CD4-positive, alpha-beta T cell treated with Interleukin-4 for 1 hour (primary cell): ENCODE measurements around the gene C20orf204.

Source experiments
- DNase-seq, 2 donors: peaks; one replicate each; pipeline ENCODE4 v3.0.0-alpha.2; 2020 to 2022

Gene C20orf204

GRCh38 chr20:64042054-64042781 is 6.2 kb downstream of the C20orf204 start:
- DNase-seq = no peak

GRCh38 chr20:64043768-64044167 is 7.8 kb downstream of the C20orf204 start:
- DNase-seq = no peak

- DNase-seq = no peak
Measured at GRCh38 chr20:64044484-64045247, 8.7 kb downstream of the C20orf204 start.

DNA sequence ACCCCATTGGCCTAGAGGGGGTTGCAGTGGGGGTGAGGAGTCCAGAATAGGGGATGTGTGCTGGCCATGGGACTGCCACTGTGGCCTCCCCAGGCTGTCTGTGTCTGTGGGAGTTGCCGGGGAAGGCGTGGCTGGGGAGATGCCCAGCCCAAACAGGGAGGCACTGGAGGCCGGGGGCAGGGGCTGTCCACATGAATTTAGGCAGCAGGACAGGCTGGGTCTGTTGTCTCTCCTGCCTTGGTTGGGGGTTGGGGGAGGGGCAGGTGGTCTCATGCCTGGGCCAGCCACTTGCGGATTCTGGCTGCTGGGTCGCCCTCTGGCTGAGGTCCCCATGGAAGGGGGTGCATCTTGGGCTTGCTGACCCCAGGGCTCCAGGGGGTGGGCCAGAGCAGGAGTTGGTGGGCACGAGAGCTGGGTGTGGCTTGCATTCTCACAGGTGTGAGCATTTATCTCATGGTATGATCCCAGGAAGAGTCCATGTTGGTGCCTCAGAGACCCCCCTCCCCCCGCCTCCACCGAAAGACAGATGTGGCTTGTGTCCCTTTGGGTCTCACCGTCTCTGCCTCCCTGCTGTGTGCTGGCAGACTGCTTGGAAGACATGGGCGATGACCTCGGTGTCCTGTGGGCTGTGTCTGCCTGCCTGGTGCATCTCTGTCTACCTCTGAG is 9.5 kb downstream of the C20orf204 start:
- DNase-seq = no peak

GRCh38 chr20:64047046-64047389 is 11.0 kb downstream of the C20orf204 start:
- no peak for DNase-seq

DNA sequence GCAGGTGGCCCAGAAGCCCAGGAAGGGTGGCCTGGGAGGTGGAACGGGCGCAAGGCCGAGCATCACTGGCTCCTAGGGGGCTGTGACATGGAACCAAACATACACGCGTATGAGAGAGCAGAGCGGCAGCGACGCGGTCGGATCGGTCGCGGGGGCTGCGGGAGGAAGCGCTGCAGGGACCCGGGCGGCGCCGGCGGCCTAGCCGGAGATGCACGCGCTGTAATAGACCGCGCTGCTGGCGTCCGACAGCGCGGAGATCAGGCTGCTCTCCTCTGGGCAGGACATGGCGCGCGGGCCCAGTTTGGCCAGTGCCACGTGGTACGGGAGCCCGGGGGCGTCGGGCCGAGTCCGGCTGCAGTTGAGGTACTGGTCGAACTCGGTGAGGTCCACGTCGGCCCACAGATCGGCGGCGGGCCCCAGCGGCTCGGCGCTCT is 12.0 kb downstream of the C20orf204 start:
- no peak for DNase-seq

DNA sequence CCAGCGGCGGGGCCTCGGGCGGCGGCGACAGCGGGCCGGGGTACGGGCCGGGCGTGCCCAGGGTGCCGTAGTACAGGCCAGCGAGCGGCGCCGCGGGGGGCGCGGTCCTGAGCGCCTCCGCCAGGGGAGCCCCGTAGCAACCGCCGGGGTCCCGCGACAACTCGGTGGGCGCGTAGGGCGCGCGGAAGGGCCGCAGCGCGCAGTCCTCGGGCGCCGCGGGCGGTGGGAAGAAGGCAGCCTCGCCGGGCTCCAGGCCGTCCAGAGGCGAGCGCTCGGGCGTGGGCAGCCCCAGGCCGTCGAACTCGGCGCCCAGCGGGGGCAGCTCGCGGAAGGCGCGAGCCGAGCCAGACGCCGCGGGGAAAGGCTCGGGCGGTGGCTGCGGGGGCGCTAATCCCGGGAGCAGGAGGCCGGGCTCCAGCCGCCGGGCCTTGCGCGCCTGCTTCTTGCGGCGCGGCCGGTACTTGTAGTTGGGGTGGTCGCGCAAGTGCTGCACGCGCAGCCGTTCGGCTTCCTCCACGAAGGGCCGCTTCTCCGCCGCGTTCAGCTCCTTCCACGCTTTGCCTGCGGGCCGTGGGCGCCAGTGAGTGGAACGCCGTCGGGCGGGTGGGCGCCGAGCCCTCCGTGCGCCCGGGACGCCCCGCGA is 12.5 kb downstream of the C20orf204 start:
- DNase-seq = no peak

- DNase-seq = no peak
Measured at GRCh38 chr20:64049060-64049877, 13.3 kb downstream of the C20orf204 start, which contains the start of gene SOX18. TSS of gene SOX18 (minus strand) at chr20:64049639. CDS start at chr20:64049516, 123 bp downstream.

GRCh38 chr20:64049878-64050260 is 13.9 kb downstream of the C20orf204 start:
- DNase-seq = no peak

GRCh38 chr20:64050261-64051032 is 14.5 kb downstream of the C20orf204 start:
- DNase-seq = no peak

- DNase-seq = no peak
Measured at GRCh38 chr20:64051033-64051452, 15.1 kb downstream of the C20orf204 start.

GRCh38 chr20:64051561-64052325 is 15.8 kb downstream of the C20orf204 start:
- no peak for DNase-seq

DNA sequence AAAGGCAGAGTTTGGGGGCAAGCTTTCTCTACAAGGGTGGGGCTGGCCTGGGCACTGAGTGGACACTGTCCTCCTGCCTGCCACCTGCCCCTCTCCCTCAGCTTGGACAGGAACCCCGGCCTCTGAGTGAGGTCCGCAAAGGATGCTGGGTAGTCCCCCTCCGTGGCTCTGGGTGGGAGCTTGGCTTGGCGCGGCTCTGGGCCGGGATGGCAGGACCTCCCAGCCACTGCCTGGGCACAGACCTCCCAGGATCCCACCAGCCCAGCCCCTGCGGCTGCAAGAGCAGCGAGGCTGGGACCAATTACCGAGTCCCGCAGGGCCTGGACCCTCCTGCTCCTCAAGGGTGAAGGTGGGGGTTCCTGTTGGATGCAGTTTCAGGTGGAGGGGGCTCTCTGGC is 16.3 kb downstream of the C20orf204 start:
- DNase-seq = no peak

GRCh38 chr20:64052987-64053840 is 17.2 kb downstream of the C20orf204 start:
- DNase-seq = no peak

DNA sequence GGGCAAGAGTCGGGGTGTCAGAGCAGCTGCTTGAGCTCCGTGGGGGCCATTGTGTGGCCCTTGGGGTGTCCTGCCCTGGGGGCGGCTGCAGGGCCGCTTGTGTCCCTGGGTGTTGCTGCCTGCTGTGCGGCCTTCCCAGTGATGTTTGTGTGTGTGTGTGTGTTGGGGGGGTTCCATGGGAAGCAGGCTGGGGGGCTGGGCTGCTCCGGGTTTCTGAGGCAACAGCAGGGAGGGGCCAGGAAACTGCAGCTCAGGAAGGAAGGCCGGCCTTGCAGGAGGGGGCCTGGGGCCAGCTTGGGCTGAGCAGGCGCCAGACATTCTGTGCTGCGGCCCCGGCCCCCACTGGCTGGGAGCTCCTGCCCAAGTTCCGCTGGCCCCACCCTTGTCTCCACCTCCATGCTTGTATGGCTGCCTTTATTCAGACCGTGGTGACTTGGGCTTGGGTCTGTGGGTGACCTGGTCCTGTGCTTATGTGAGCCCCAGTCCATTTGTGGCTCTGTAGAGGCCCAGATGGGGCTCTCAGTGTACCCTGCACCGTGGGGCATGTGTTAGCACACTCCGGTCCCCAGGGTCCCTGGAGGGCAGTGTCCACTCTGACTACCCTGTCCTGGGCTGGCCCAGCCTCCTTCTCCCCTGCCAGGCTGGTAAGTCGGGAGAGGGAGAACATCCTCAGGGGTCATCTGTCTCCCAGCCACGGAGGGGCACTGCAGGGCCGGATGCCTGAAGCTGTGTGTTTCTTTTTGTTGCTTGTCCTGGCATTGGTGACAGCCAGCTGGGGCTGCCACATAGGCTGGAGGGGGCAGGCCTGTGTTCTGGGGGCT is 18.1 kb downstream of the C20orf204 start:
- no peak for DNase-seq

DNA sequence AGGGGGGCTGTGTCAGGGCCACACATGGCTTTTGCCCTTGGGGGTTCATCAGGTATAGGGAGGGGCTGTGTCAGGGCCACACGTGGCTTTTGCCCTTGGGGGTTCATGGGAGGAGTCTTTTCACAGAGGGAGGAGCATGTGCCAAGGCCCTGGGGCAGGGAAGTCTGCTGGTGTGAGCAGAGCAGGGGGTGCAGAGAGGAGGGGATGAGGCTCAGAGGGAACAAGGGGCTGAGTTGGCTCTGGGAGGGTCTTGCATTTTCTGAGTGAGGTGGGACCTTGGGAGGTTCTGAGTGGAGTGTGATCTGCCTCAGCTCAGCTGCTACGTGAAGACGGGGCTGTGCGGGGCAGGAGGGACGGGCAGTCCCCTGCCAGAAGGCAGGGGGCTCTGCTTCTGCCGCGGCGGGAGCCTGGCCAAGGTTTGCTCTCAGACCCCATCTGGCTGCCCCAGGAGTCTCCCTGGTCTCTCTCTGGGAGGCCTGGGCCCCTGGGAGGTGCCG is 19.5 kb downstream of the C20orf204 start:
- DNase-seq = no peak

DNA sequence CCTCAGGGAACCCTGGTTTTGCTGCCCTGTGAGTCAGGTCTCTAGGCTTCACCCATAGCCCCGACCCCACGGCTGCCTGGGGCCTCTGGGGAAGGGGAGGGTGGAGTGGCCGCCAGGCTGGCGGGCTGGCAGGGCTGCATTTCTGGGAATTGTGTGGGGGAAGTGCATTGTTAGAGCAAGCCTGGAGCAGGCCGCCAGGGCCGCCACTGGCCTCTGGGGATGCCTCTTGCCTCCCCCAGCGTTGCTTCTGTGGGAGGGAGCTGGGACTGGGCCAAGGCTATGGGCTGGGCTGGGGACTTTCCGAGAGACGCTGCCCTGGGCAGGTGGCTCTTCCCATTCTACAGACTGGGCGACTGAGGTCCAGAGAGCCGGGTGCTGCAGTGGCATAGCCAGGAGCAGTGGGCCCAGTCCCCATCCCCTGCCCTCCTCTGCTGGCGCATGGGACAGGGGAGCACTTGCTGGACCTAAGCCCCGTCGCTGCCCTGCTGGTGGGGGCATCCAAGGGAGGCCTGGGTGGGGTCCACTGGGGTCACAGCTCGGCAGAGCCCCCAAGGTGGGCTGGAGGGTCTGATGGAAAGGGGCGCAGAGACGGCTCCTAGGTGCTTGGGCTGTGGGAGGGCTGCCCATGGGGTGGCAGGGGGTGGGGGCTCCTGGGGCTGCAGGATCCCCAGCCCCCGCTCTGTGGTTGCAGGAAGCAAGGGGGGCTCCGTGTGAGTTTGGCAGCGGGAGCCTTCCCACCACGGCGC is 20.1 kb downstream of the C20orf204 start:
- no peak for DNase-seq

DNA sequence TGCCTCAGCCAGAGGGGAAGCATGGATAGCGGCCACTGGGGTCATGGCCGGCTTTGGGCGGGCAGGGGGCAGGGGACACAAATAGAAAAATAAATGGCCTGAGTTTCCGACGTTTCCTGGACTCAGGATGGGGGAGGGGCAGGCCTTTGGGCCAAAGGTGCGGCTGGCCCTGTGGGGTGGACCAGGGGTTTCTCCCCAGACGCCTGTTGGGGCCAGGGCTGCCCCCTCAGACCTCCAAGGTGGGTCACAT is 20.6 kb downstream of the C20orf204 start:
- no peak for DNase-seq
